Activated gamma-delta T cell treated with anti-CD3 and anti-CD28 coated beads, Interleukin-2, amount 50 U/mL, for 16 hours (primary cell): ENCODE measurements around the gene THEMIS.
A peak's percentile ranks its signal among the peaks of the same experiment; 100 is the strongest.

Source experiments
- DNase-seq: peaks from one replicate; pipeline ENCODE4 v3.0.0-alpha.2; 2020; ENCODE audit warnings: low read depth

Gene THEMIS

DNA sequence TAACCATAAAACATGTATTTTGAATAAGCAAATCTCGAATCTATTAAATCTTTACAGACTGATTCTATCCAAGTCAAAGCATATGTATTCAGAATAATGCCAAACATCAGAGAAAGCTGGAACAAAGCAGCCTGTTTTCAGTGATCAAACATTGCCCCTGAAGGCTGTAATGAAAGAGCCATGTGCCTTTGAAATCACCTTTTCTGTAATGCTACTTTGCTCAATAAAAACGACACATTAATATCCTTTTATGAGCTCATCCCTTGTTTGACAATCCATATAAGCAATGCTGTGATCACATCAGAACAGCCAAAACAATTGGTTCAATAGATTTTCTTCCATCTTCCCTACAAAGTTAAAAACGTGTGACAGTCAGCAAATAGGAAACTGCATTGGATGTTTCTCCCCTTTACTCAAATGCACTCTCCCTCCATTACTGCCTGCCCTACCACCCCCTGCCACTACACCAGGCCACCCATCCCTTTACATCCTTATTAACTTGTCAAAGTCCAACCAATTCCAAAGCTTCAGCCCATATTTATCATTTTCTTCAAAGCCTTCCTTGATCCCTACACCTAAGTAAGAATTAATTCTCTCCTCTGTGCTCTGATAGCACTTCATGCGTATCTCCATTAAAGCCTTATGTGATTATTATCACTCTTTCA lies 42.0 kb downstream of the THEMIS start:
- DNase-seq: no peak

DNA sequence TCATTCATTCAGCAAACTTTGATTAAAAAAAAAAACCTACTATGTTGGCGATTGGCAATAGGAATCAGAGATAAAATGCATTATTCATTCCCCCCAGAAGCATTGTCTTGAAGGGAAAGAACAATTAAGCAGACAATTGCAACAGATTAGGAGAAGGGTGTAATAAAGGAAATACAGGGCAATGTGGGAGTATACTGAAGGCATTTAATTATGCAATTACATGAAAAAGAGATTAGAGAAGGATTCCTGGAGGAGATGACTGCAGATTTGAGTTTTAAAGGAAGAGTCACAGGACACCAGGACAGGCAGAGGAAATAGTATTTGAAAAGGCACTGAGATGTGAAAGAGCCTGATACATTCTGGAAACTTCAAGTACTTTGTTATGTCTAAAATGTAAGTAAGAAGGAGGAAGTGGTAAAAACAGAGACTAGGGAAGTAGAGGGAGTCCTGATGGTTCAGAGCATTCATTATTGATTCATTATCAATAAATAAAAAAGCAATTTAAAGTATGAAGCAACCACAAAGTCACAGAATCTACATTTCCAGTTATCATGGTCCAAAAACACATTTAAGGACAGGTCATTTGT lies 43.7 kb downstream of the THEMIS start:
- no peak for DNase-seq

DNA sequence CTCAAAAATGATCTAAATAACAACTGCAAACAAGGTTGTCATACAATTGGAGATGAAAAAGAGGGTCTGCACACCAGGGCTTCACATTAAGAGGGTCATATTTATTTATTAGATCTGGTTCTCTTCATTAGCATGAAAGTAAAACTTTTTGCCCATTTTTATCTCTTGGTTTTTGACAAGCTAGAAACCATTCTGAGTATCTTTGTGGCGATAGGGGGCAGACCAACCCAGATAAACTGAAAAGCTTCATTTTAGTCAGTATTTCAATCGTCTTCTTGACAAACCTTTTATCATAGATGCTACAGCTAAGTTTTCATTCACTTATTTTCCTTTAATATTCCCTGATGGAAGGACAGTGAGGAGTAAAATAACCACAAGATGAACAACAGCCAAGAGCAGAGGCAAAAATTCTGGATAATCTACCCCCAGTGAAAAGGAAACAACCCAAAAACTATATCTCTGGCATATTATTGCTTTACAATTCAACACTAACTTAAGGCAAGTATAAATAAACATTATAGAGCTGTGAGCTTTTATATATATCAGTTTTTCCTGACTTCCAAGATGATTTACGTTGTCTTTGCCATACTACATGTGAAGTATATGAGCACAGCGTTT lies 45.2 kb downstream of the THEMIS start:
- peak; percentile 29 for DNase-seq

DNA sequence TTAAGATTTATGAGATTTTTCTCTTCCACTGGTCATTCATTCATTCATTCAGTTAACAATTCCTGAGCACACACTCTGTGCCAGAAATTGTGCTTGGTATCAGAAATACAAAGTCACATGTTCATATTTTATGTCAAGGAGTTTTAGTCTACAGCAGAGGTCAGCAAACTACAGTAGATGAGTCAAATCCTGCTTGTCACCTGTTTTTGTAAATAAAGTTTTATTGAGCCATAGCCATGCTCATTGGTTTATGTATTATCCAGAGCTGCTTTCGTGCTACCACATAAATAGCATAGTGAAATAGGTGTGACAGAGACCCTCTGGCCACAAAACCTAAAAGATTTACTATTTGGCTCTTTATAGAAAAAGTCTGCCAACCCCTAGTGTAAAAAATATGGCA lies 46.8 kb downstream of the THEMIS start:
- DNase-seq: no peak

DNA sequence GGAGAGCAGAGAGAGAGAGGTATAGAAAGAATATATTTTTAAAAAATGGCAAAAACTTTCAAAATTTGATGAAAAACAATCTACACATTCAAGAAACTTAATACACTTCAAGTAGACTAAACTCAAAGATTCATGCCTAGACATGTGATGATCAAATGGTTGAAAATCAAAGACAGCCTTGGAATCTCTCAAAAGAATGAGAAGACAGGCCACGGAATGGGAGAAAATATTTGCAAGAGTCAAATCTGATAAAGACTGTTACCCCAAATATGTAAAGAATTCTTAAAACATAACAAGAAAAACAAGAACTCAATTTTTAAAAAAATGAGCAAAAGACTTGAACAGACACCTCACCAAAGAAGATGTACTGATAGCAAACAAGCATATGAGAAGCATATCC lies 49.7 kb downstream of the THEMIS start:
- no peak for DNase-seq

DNA sequence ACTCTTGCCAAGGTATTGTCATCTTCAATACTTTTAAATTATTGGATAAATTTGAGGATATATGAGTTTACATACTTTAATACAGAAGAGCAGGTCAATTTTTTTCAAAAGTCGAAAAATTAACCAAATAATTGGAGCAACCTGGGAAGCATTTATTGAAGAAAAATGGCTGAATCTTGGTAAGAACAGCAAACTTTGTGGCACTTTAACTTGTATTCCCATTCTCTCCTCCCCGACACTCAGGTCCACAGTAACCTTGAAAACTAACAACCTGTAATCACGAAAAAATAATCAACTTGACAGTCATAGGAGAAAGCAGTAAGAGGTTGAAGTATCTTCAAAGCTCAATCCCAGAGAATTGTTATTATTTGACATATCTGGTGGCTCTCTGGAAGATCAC lies 55.6 kb downstream of the THEMIS start:
- no peak for DNase-seq

DNA sequence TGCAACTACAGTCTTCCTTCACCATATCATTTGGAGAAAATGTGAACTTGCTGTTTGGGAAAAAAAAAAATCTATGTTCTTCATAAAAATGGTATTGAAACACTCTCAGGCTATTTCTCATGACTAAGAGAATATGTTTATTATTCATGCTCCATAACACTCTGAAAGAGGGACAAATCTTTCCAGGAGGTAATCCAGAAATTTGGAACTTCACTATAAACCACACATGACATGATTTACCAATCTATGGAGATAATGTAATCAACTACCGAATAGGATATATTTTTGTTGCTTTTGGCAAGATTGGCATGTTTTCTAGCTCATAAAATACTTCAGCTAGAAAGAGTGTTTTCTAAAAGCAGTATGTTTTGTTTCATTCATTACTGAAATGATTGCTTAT lies 56.3 kb downstream of the THEMIS start:
- no peak for DNase-seq

DNA sequence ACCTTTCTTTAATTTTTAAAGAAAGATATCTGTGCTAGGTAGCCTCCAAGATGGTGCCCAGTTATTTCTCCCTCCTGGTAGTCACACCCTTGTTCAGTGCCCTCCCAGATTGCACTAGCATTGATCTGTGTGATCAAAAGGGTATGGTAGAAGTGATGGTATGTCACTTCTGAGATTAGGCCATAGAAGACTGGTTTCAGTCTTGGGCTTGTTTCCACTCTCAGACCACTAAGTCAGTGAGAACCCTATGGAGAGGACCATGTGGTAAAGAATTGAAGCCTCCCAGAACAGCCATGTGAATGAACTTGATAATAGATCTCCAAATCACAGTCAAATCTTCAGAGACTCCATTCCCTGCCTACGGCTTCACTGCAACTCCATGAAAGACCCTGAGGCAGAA lies 57.3 kb downstream of the THEMIS start:
- no peak for DNase-seq

DNA sequence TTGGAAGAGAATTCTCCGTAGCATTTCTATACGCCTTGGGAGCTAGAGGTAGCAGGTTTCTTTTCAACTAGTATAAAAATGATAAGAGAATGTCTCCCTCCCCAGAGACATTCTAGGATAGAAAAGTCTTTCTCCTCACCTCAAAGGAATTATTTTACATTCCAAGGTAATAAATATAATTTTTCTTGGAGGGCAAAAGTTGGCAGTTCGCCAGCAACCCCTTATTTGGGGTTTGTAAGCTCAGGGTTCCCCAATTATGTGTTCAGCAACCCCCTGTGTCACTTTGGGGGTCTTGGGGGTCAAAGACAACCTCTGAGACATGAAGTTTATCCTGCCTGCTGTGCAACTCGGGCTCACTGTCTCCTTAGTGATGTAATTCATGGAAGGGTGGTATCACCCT lies 58.3 kb downstream of the THEMIS start:
- DNase-seq: no peak

DNA sequence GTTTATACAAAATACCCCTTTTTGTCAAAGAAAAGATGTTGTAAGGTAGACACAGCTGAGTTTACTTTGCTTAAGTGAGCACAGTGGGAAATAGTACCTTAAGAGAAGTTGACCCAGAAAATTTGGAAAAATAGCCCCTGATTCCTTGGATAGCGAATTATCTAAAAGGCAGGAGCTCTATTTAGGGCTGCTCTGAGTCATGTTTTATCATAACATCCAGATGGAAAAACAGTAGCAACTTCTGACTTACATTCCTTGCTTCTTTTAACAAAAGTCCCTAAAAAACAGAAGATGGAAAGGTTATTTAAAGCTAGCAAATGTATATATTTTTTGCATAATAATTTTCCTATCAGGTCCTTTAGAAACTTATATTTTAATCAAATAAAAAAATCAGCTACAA lies 59.0 kb downstream of the THEMIS start:
- DNase-seq: no peak

DNA sequence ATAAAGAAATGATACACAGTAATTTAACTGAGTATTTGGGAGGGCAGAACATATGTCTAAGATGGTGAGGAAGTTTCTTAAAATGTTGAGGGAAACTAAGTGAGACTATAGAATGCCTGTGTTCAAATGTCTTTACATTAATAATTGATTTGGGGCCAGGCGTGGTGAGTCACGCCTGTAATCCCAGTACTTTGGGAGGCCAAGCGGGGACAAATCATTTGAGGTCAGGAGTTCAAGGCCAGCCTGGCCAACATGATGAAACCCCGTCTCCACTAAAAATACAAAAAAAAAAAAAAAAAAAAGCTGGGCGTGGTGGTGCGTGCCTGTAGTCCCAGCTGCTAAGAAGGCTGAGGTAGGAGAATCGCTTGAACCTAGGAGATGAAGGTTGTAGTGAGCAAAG lies 66.7 kb downstream of the THEMIS start:
- no peak for DNase-seq

DNA sequence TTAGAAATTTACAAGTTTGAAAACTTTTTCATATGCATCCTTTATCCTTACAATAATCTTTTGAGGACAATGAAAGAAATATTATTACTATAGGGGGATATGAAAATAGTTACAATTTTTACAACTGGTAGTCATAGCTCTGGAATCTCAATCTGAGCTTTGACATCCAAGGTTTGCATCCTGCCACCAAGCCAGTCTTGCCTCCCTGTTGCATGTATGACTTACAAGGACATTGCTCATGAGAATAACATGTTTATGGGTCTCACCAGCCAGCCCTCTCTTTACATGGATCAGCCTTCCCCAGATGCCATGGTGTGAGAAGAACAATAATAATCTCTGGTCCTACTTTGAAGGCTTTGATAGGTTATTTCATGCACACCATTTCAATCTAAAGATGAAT lies 67.5 kb downstream of the THEMIS start:
- DNase-seq: no peak

DNA sequence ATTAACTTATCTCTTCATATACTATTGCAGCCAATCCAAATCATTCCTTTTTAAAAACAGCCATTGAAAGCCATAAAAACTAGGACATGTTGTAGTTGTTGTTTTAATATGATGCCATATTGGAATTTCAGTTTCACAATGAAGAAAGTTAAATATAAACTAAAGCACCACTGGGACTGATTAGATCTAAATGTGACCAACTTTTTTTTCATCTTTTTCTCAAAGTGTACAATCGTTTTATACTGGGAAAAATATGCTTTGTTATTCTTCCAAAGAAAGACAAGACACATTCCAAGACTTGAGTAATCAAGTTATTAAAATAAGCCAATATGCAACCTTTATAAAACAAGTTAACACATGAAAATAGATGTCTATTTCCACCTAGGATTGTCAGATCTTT lies 68.5 kb downstream of the THEMIS start:
- DNase-seq: no peak

DNA sequence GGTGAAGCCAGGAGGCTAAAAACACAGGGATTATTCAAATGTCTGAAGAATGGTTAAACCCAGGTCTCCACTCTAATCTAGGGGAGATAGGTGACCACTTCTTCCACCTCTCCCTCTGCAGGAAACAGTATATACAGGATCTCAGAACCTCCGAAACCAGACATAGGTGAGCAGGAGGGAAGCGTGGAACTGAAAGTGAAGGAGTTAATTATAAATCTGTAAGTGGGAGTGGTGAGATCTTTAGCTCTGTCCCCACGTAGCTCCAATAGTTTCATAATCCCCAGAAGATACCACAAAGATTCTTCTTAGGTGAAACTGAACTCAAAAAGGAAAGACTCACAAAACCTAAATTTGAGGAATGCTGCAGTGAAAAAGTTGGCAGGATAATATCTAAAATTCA lies 76.8 kb downstream of the THEMIS start:
- no peak for DNase-seq

DNA sequence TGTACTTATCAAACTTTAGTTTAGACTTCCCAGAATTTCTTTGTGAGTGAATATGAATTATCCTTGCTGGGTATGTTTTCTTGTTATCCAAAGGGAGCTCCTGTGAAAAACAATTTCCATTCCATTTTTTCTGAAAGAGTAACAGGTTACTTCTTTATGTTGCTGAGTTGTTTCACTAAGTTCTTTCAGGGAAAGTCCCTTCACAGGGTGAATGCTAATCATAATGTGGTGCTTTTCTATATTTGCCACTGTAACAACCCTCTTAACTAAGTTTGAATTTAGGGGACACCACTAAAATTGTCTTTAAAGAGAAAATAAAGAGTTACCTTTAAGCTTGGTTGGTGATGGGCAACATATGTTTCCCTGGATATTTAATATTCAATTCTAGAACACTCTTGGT lies 79.4 kb downstream of the THEMIS start:
- no peak for DNase-seq

DNA sequence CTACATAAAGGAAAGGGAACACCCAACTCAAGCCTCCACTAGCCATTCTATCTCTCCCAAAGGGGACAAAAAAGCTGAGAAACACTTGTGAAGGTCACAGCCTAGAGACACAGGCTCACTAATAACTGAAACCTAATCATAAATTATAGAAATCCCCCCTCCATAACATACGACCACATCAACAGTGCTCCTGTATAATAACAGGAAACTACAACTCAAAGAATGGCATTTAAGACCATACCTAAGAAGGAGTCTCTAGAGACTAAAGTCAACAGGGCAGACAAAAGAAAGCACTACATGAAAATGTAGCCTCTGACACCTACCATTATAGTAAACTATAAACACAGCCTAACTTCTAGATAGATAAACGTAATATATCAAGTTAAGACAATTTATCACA lies 82.7 kb downstream of the THEMIS start:
- no peak for DNase-seq

DNA sequence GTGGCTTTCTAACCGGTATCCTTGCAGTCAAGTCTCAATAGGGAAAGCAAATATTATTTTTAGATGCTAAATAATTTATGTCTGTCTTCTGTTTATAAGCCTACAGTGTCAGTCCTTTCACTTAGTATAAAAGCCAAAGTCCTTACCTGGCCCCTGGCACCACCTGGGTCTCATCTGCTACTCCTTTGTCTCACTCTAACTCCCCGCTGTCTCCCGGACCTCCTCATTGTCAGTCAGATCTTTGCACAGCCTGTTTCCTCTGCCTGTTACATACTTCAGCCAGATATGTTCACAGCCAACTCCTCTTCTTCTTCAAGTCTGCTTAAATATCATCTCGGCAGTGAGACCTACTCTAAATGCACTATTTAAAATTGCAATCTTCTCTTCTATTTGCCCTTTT lies 84.2 kb downstream of the THEMIS start:
- no peak for DNase-seq

DNA sequence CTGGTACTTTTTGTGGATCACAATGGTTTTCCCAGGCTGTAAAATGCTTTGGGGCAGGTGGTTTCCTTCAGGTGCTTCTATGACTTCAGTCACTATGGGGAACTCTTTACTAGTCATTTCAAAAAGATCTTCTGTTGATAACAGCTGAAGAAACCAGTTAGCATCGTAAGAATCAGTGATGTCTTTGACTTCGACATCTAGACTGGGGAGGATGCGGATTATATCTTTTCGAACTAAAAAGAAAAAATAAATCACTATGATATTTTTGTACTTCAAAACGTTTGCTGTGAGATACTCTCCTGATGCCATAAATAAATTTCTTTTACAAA lies 87.2 kb downstream of the THEMIS start:
- no peak for DNase-seq

DNA sequence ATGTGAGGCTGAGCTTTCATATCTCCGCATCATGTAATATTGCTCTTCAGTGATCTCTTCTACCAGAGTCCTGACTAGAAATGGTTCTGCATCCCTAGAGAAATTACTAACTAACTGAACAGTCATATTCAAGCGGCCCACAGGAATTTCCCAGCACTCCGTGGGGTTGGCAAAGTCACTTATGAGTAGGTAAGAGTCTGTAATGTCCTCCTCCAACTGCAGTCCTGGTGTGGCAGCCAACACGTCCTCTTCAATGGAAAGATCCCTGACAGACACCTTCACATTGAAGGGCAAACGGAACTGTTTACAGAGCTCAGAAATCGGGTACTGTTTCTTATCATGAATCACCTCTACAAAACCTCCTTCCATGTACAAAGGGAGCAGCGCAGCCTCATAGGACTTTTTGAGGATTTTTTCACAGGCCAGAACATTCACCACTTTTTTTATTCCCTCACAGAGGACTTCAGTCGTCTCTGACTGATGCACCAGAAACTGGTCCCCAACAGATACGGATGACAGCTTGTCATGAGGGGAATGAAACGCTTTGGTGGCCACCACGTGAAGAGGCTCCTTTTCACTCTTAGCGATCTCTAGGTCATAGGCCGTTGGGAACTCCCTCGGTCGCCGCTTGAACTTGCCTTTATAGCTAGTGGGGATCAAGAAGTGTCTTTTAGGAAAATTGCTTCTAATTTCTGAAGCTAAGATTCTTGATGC lies 87.7 kb downstream of the THEMIS start:
- DNase-seq: no peak

DNA sequence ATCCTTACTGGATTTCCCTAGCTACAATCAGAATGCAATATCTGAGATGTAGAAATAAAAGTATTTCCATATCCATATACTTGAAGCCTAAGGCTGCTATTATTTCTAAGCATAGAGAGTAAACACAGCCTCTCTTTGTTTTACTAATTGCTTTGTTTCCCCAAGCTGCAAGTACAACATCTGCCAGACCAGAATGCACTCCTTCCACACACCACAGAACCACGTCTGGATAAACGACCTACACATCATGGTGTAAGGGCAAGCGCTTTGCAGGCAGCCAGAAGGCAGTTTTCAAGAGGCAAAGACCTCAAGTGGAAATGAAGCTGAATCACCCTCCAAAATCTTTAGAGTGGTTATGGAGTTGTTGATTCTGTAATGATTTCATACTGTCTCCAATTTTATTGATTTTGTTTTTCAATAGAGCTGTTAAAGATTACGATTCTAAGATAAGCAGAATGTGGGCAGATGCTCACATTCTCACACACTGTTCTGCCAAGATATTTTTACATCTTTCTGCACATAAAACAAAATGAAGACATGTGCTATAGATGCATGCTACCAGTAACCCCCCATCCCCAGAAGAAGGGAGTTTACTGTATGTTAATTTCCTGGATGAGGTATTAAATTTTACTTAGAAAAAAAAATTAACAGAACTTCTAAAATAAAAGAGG lies 88.8 kb downstream of the THEMIS start:
- no peak for DNase-seq

DNA sequence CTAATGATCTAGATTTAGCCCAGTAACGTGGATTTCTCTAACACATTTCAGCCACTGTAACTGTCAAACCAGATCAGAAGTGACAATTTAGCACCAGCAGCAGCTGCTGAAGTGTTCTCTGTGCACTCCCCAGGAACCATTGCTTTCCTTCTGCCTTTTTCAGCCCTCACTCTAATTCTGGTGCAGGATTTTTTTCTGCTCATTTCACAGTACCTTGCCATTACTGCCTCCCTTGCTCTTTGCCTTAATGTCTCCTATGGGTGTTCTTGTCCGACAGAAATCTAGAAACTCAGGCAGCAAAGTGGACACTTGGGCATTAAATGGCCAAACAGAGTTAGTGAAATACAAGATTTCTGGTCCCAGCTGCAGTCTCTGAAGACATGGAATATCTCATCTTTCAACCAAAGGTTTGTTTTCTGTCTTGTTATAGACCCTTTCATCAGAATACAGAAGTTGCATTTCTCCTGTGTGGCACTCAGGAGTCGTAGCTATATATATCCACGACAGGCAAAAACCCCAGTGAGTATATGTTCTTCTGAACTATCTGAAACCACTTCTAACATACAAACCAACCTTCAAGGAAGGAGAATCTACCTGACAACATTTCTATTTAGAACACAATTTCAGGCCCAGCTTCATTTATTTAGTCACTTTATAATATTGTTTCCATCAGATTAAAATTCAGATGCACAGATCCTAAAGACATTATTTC lies 92.9 kb downstream of the THEMIS start:
- no peak for DNase-seq

DNA sequence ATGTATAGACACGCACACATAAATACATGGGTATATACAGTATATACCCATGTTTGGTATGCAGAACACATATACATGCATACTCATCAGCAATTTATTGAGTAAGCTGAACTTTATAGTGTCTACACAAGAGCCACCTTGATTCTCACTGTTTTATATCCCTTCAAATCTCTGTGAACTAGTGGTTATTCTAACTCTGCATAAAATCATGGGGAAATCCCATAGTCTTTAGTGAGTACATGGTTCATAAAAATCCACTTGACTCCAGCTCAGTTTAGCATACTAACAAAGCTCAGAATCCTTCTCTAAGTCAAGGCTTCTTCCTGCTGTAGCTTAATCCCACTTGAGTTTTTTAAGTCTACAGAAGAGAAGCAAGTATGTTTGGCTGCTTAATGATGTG lies 104.1 kb downstream of the THEMIS start:
- no peak for DNase-seq
